Measurements from ENCODE around the gene CRYGN. TPM values are rescaled to one million over a fixed set of nuclear protein-coding genes. Genes with fewer than 3 reads are reported as not detected.

CRYGN gene
- total RNA-seq, 1 donor from 2014 or later, result not detected

DNA sequence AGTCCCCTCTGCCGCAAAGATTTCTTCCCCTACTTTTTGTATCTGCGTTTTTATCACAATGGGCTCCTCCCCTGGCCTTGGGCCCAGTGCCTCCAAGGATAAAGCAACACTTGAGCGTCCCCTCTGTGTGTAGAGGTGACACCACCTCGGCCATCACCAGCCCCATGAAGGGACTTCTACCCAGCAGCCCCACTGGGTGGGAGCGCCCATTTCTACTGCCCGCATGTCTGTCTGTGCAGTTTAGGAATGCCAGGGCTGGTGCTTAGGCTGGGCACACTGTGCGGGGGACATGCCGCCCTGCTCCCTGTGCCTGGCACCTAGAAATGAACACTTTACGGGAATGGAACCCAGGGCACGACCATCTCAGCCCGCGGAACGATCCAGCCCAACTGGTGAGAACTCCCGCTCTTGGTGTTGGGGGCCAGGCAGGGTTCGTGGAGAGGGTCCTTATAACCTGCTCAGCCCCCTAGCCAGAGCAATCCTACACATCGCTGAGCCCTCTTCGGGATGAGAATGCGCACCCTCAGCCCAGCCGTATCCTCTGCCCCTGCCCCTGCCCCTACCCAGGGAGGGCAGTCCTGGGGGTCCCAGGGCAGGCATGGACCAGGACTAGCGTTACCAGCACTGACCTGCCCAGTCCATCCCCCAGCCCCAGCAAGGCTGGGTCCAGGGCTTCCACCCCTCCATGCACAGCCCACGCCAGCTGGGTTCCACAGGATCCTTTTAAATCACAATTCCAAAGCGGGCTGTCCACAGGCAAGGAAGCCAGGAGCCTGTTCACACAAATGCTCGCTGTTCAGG is 12.8 kb downstream of the CRYGN start:
- no peak for DNase-seq (ENCODE audit: low read depth in 2 of 2)

DNA sequence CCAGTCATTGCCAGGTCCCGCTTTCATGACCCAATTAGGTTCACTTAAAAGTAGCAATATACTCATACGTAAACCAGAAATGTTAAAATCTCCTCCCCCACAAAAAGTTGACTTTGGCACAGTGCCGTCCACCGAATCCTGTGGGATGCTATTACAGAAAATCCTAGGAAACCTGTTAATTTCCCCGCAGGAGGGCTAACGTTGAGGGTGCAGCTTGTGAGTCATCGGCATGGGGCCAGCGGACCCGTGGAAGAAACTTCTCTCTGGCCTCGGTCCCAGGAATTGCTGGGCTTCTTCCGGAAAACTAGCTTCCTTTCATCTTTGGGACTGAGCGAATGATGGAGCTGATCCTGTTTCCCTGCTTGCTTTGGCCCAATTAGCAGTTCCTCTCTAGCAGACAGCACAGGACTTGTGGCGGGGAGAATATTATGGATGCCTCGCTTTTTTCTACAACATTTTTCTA is 13.5 kb downstream of the CRYGN start:
- DNase-seq (ENCODE audit: low read depth in 2 of 2), result peak; percentile 46 to 63

DNA sequence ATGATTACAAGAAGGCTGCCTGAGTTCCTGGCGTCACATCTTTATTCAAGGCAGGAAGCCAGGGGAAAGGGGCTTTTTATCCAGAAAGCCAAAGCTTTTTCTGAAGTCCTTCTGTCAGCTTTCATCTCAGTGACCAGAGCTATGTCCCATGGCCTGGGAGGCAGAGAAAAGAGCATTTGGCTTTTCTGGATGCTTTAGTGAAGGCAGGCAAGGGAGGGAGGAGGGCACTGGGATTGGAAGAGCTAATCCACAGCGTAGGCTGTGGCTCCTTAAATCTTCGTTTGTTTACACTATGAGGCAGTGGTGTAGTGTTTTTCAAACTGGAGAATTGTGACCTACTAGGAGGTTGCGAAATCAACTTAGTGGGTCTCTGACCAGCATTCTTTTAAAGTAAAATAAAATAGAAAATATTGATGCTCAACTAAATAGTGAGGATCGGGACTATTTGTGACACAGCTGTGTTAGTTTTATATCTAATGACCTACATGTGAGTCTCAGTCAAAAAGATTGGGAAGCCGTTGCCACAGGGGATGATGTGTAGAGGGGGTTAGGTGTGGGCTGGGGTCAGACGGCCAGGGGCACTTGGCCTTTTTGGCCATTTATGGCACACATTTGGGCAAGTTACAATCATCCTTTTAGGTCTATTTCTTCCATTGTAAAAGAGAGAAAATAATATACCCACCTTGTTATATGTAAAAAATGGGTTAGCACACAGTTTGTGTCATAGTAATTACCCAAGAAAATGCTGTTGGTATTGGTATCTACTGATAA is 14.1 kb downstream of the CRYGN start:
- DNase-seq (ENCODE audit: low read depth in 2 of 2), result no peak

- no peak for DNase-seq (ENCODE audit: low read depth in 2 of 2)
Observed at GRCh38 chr7:151424799-151425198, 15.1 kb downstream of the CRYGN start.

DNA sequence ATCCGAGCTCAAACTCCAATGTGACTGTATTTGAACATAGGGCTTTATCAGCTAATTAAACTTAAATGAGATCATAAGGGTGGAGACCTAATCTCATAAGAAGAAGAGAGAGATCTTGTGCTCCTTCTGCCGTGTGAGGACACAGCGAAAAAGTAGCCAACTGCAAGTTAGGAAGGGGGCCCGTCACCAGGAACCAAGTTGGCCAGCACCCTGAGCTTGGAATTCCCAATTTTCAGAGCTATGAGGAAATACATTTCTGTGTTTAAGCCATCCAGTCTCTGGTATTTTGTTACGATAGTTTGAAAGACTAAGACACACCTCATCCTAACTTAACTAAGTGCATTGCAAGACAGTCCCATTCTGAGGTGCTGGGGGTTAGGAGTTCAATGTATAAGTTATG is 16.0 kb downstream of the CRYGN start:
- DNase-seq (ENCODE audit: low read depth in 2 of 2), result no peak

DNA sequence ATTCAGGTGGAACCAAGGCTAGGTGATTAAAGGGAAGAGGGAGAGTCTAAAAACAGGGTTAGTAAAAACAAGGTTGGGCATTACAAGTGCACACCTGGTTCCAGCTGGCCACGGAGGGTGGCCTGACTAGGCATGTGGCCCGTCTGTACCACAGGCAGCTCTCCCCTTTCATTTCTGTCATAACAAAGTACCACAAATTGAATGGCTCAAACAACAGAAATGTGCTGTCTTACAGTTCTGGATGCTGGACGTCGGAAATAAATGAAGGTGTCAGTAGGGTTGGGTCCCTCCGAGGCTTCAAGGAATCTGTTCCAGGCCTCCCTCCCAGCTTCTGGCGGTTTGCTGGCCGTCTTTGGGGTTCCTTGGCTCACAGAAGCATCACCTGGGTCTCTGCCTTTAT is 16.7 kb downstream of the CRYGN start:
- DNase-seq (ENCODE audit: low read depth in 2 of 2), result no peak

DNA sequence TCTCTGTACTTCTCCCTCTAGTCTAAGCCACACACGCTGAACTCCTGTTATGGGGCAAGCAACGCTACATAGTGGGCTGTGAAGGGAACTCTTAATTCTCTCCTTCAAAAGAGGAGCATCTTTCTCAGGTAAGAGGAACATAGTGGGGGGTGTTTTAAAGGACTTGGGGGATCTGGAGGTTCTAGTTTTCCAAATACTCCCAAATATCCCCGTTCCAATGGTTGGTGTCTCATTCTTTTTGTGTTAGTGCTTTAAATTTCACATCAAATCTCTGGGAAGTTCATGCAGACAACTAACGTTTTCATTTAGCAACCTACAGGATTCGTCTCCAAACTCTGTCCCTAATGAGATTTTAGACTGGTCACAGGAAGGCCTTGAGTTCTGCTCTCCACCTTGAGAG is 17.7 kb downstream of the CRYGN start:
- no peak for DNase-seq (ENCODE audit: low read depth in 2 of 2)

DNA sequence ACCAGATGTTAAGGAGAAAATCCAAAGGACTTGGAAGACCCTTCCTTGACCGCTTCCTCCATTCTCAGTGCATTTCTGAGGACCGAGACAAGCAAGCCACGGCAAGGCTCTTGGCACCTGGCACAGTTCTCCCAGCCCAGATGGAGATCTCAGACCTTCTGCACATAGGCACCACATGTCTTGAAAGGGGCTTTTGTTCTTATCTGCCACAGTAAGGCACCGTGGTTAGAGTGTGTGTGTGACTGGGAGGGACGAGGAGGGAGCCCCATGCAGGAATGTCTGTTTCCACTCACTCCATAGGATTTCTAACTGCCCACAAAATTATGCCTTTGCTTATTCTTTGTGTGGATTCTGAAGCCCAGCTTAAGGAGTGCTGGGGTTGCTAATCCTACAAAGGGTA is 19.8 kb downstream of the CRYGN start:
- DNase-seq (ENCODE audit: low read depth in 2 of 2), result no peak

GRCh38 chr7:151416941-151417315 is 23.0 kb downstream of the CRYGN start:
- DNase-seq (ENCODE audit: low read depth in 2 of 2), result no peak

GRCh38 chr7:151416112-151416940 is 23.6 kb downstream of the CRYGN start:
- DNase-seq (ENCODE audit: low read depth in 2 of 2), result no peak

DNA sequence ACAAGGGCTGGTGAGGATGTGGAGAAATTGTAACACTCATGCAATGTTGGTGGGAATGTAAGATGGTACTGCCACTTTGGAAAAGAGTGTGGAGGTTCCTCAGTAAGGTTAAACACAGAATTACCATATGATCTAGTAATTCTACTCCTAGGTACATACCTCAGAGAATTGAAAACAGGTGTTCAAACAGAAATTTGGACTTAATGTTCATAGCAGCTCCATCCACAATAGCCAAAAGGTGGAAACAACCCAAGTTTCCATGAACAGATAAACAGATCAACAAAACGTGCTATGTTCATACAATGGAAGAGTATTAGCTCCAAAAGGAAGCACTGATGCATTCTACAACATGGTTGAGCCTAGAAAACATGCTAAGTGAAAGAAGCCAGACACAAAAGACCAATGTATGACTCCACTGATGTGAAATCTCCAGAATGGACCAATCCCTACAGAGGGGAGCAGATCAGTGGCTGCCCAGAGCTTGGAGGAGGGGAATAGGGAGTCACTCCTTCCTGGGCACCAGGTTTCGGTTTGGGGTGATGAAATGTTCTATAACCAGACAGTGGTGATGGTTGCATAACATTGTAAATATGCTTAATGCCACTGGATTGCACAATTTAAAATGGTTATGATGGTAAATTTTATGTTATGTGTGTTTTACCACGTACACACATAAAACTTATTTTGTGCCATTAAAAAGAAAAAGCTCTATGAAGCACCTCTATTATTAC is 24.4 kb downstream of the CRYGN start:
- no peak for DNase-seq (ENCODE audit: low read depth in 2 of 2)

GRCh38 chr7:151413241-151413640 is 26.7 kb downstream of the CRYGN start:
- DNase-seq (ENCODE audit: low read depth in 2 of 2), result no peak

DNA sequence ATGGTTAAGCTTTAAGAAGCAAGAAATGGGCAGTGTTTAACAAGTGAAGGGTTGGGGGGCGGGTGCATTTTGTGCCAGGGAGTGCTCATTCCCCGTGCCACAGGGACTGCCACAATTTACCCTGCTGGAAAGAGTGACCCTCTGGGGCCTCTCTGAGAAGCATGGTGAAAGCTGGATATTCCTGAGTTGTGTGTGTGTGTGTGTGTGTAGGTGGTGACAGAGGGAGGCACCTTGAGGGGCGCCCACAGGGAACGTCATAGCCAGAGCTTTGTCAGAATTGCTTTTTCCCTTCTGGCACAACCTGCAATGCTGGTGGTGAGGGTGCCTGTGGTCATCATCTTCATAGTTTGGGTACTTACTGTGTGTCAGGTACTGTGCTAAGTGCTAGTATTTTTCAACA is 27.6 kb downstream of the CRYGN start:
- no peak for DNase-seq (ENCODE audit: low read depth in 2 of 2)

DNA sequence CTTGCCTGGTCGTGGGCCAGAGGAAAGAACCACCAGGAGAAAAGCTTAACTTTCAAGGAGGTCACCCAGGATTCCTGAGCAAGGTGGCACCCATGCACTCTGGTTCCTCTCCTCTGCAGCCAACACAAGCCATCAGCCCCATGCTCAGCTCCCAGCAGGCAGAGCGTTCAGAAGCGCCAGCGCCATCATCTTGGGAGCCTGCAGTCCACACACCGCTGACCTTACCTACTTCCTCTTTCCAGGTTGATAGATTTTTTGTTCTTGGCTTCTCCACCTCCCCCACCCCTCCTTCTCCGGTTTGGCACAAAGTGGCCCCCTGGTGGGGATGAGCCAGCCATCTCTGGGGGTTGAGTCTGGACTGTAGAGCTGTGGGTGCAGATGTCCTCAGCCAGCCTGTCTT is 28.4 kb downstream of the CRYGN start:
- no peak for DNase-seq (ENCODE audit: low read depth in 2 of 2)

DNA sequence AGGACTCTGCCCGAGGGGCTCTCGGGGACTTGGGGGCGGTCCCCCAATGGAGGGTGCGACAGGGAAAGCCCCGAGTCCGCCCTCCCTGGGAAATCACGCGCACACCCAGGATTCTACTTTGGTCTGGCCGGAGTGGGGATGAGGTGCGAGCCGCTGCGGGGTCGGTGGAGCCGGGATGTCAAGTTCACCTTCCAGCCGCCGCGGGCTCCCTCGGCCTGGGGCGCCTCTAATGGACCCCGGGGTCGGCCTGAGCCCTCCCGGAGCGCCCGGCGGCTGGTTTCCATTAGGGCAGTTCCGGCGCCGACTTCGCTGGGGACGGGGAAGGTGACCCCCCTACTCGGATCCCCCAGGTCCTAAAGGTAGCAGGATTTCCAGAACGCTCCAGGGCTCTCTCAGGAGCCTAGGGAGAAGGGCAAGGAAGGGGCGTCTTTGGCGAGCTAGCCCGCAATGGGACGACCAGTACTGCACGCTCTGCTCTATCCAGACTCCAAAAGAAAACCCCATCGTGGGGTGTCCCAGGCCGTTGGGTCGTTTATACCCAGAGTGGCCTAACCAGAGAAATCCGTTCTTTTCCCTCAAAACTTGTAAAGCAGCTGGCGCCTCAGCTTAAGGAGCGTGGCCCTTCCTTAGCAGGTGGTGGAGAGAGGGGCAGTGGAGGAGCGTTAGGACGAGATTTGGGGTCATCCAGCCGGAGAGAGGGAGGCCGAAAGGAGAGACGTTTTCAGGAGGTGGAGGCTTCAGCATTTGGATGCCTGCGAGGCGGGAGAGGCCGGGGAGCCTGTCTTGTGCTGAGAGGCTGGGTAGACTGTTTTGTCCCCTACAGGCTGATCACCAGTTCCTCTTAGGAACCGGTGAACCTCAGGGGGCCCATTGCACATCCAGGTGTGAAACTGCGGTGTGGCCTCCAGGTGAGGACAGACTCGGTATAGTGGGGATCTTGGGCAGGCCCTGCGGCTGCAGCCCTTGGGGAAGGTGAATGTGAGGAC is 29.2 kb downstream of the CRYGN start:
- DNase-seq (ENCODE audit: low read depth in 2 of 2), result no peak

GRCh38 chr7:151409667-151410404 is 30.1 kb downstream of the CRYGN start, which contains the start of gene WDR86:
WDR86 (minus strand) TSS chr7:151410038; CDS start chr7:151409589, 449 bp downstream.
- no peak for DNase-seq (ENCODE audit: low read depth in 2 of 2)

DNA sequence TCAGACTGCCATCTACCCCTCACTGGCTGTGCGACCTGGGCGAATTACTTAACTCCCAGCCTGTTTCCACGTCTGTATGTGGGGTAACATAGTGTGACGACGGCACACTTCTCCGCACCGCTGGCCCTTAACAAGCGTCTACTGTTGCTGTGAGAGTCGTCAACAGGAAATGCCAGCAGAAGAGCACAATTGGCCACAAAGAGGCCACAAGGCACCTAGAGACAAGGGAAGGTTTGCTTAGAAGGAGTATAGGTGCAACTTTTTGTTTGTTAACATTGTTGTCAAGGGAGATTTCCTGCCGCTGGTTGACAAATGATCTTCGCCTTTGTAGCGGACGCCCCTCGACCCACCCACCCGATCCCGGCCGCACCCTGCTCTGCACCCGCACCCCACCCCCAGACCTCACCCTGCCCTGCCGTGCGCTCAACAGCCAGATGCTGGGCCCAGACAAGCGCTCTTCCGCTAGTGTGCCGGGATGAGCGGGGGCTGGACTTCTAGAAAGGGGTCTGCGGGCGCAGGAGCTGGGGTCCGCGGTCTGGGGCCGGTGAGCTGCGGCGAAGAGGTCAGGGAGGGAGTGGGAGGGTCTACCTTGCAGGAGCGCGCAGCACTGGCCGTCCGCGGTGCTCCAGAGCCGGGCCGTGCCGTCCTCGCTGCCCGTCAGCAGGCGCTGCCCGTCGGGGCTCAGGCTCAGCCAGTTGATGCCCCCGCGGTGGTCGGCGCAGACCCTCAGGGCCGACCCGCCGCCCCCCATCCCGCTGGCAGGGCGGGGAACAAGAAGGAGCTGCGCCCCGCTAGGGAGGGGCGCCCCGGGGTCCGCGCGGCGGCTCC is 30.9 kb downstream of the CRYGN start:
- peak in 1 of 2 donors; percentile 12 for DNase-seq (ENCODE audit: low read depth in 2 of 2)

DNA sequence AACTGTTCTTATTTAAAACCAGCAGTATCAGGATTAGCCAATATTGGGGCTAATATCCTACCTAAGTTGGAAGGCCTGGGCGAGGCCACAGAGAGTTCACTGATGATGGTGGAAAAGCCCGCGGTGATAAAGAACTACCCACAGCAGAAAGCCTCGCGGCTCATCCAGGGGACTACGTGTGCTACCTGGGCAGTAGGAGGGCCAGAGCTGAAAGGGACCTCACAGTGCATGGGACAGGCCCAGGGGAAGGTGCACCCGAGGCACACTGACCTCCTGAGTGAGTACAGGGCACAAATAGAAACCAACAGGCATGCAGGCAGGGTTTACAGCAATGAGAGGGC is 31.5 kb downstream of the CRYGN start:
- no peak for DNase-seq (ENCODE audit: low read depth in 2 of 2)

All from lung microvascular endothelial cell (primary cell).